HFFc6 (cell line): ENCODE results near the gene CDH13. TPM values are rescaled to one million over a fixed set of nuclear protein-coding genes. Genes with fewer than 3 reads are reported as not detected.

ENCODE experiments used
- DNase-seq: peaks from one replicate; pipeline ENCODE4 v3.0.0-alpha.2; 2018
- H3K27ac Mint-ChIP-seq: 2 replicates; pipeline ENCODE4 v1.8.0; 2020; ENCODE audit warnings: mild to moderate bottlenecking, mixed read lengths
- H3K27me3 Mint-ChIP-seq: 2 replicates; pipeline ENCODE4 v1.8.0; 2021; ENCODE audit warnings: mild to moderate bottlenecking, moderate library complexity, mixed read lengths; ENCODE audit not compliant: insufficient read depth
- H3K36me3 Mint-ChIP-seq: 2 replicates; pipeline ENCODE4 v1.8.0; 2021; ENCODE audit warnings: low read depth, mixed read lengths
- H3K4me1 Mint-ChIP-seq: 2 replicates; pipeline ENCODE4 v1.8.0; 2020; ENCODE audit warnings: low read depth, mixed read lengths
- H3K4me3 Mint-ChIP-seq: 2 replicates; pipeline ENCODE4 v1.8.0; 2020; ENCODE audit warnings: mild to moderate bottlenecking, moderate library complexity, mixed read lengths
- H3K9me3 Mint-ChIP-seq: 2 replicates; pipeline ENCODE4 v1.8.0; 2020; ENCODE audit warnings: mild to moderate bottlenecking, mixed read lengths
- total RNA-seq, 6 experiments: library from RNA; stranded (reverse); fragmentation: NEBNext Ultra II Directional; extraction: Animal tissue kit (Norgen Biotek cat#: 25700); gene quantifications; 2 replicates in 1 of 6; 3 replicates in 5 of 6; pipeline ENCODE4 v1.2.3, GENCODE V29; 2021
- TF ChIP-seq, protein P1 (sequence below): fragments of 200-600 bp; sonication (generic); IDR thresholded peaks from 2 replicates; pipeline ENCODE4 v1.5.0; 2021; ENCODE audit warnings: antibody characterized with exemption, mild to moderate bottlenecking

CDH13 gene
- total RNA-seq, 6 experiments from 2014 or later: 3.6 to 14.7 (median 4.7) TPM

GRCh38 chr16:83806036-83806435 is 1179.3 kb downstream of the CDH13 start:
- H3K27ac Mint-ChIP-seq: no peak overlapping the region
- DNase-seq: no peak
- no peaks in the 10 kb centered on the region; the same call in 1 of the 2 replicates for H3K9me3 Mint-ChIP-seq
- no peak overlapping the region for H3K4me3 Mint-ChIP-seq
- H3K27me3 Mint-ChIP-seq: peaks cover 5% of the 10 kb centered on the region
- TF ChIP-seq, protein P1, sequence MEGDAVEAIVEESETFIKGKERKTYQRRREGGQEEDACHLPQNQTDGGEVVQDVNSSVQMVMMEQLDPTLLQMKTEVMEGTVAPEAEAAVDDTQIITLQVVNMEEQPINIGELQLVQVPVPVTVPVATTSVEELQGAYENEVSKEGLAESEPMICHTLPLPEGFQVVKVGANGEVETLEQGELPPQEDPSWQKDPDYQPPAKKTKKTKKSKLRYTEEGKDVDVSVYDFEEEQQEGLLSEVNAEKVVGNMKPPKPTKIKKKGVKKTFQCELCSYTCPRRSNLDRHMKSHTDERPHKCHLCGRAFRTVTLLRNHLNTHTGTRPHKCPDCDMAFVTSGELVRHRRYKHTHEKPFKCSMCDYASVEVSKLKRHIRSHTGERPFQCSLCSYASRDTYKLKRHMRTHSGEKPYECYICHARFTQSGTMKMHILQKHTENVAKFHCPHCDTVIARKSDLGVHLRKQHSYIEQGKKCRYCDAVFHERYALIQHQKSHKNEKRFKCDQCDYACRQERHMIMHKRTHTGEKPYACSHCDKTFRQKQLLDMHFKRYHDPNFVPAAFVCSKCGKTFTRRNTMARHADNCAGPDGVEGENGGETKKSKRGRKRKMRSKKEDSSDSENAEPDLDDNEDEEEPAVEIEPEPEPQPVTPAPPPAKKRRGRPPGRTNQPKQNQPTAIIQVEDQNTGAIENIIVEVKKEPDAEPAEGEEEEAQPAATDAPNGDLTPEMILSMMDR: no peak
- peaks cover 37% of the 10 kb centered on the region for H3K4me1 Mint-ChIP-seq
- peaks cover 25% of the 10 kb centered on the region for H3K36me3 Mint-ChIP-seq

DNA sequence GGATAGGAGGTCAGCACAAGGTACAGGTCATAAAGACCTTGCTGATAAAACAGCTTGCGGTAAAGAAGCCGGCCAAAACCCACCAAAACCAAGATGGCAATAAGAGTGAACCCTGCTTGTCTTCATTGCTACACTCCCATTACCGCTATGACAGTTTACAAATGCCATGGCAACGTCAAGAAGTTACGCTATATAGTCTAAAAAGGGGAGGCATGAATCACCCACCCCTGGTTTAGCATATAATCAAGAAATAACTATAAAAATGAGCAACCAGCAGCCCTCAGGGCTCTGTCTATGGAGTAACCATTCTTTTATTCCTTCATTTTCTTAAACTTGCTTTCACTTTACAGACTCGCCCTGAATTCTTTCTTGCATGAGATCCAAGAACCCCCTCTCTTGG is 1180.0 kb downstream of the CDH13 start:
- H3K4me3 Mint-ChIP-seq: peak overlapping the region; percentile 49
- H3K4me1 Mint-ChIP-seq: peaks cover 43% of the 10 kb centered on the region
- peaks cover 31% of the 10 kb centered on the region for H3K36me3 Mint-ChIP-seq
- no peak overlapping the region for H3K27ac Mint-ChIP-seq
- H3K27me3 Mint-ChIP-seq: peaks cover 6% of the 10 kb centered on the region
- TF ChIP-seq, protein P1: no peak
- H3K9me3 Mint-ChIP-seq: no peaks in the 10 kb centered on the region; the same call in 1 of the 2 replicates
- DNase-seq: no peak

- Mint-ChIP-seq H3K4me3 (peak overlapping the region; percentile 97), H3K36me3 (peaks cover 34% of the 10 kb centered on the region), H3K27me3 (peaks cover 6% of the 10 kb centered on the region), H3K4me1 (peaks cover 39% of the 10 kb centered on the region), H3K27ac (peak overlapping the region; percentile 79; the same call in 1 of the 2 replicates), H3K9me3 (no peaks in the 10 kb centered on the region; the same call in 1 of the 2 replicates)
- no peak for DNase-seq
- TF ChIP-seq, protein P1: no peak
These were observed 1180.5 kb downstream of the CDH13 start for GRCh38 chr16:83807327-83807709.

- Mint-ChIP-seq H3K4me3 (peak within 1 kb of the TSS; percentile 97), H3K9me3 (no peaks in the 10 kb centered on the region; the same call in 1 of the 2 replicates), H3K27ac (peak within 1 kb of the TSS; percentile 86), H3K27me3 (peaks cover 6% of the 10 kb centered on the region), H3K4me1 (peaks cover 32% of the 10 kb centered on the region), H3K36me3 (peaks cover 40% of the 10 kb centered on the region)
- DNase-seq: peak; percentile 91
- TF ChIP-seq, protein P1: no peak; the same call in 1 of the 2 replicates
These were observed 1181.2 kb downstream of the CDH13 start, which contains the start of gene HSBP1 for GRCh38 chr16:83807710-83808572. TSS of gene HSBP1 (plus strand) at chr16:83807978. CDS start at chr16:83808077, 99 bp downstream.

- Mint-ChIP-seq H3K27ac (peak overlapping the region; percentile 86), H3K27me3 (peaks cover 6% of the 10 kb centered on the region), H3K4me3 (peak overlapping the region; percentile 97), H3K4me1 (peaks cover 34% of the 10 kb centered on the region), H3K9me3 (no peaks in the 10 kb centered on the region; the same call in 1 of the 2 replicates), H3K36me3 (peaks cover 42% of the 10 kb centered on the region)
- TF ChIP-seq, protein P1: no peak
- DNase-seq: no peak
These were observed 1181.8 kb downstream of the CDH13 start for GRCh38 chr16:83808573-83809014.
